ENCODE results near the gene THSD7B. TPM values are rescaled to one million over a fixed set of nuclear protein-coding genes. Genes with fewer than 3 reads are reported as not detected.

THSD7B gene
- total and polyA plus RNA-seq, 9 of the 15 experiments (the other 6 are each of a cell fraction or from before 2014, with no cell fraction given), result not detected

- H3K4me1 ChIP-seq (replicated peaks in 1 of 2; ENCODE audit: control insufficient read depth in 2 of 2, insufficient read depth in 2 of 2, low read length in 2 of 2), result no peaks in the 10 kb centered on the region
- H3K4me2 ChIP-seq (ENCODE audit: insufficient read depth, low read length), result no peak overlapping the region
- in situ Hi-C loops (cut with MboI), result no loop called here
- CTCF ChIA-PET (ENCODE audit: low intra/inter-chr PET ratio), result no interaction called here
- TF ChIP-seq SIRT6 (IDR thresholded peaks at IDR 0.05; ENCODE audit: low read depth, low read length) (no peak), HOXB6 (CRISPR knock-in tag; IDR thresholded peaks at IDR 0.05; ENCODE audit: borderline replicate concordance) (no peak), ZNF41 (CRISPR knock-in tag; conservative IDR thresholded peaks at IDR 0.05) (no peak)
- H2AFZ ChIP-seq (ENCODE audit: low read depth, low read length), result no peak overlapping the region
- DNase-seq (ENCODE audit: extremely low read depth in 1 of 4, low spot score in 3 of 4) (no peak), ATAC-seq (no peak), FAIRE-seq (no peak)
- no peak overlapping the region for H3K9ac ChIP-seq (ENCODE audit: insufficient read depth in 1 of 2, low read depth in 2 of 2, low read length in 2 of 2)
- no peaks in the 10 kb centered on the region for H4K20me1 ChIP-seq (replicated peaks; ENCODE audit: control insufficient read depth, insufficient read depth, low read length)
- WGBS (ENCODE audit: insufficient coverage, low coverage, missing lambda C conversion rate), result no CpG with 5 or more reads among the region's 1 CpG
- no peaks in the 10 kb centered on the region for H3K36me3 ChIP-seq (ENCODE audit: control insufficient read depth, insufficient read depth, low read length)
- no peaks in the 10 kb centered on the region for H3K79me2 ChIP-seq (ENCODE audit: control insufficient read depth, insufficient read depth, low read length)
- intact Hi-C loops (cut with micrococcal nuclease), result no loop called here
- no peaks in the 10 kb centered on the region for H3K9me3 ChIP-seq (replicated peaks; ENCODE audit: control insufficient read depth, insufficient read depth, low read depth, low read length)
- H3K9me1 ChIP-seq (ENCODE audit: control insufficient read depth, insufficient read depth, low read length), result no peaks in the 10 kb centered on the region
- no peaks in the 10 kb centered on the region for H3K27me3 ChIP-seq (ENCODE audit: control insufficient read depth in 2 of 2, insufficient read depth in 2 of 2, low read length in 2 of 2)
- no peak overlapping the region for H3K27ac ChIP-seq (ENCODE audit: extremely low read depth, low read depth, low read length)
- no TSS peak for BruUV-seq (replicated peaks)
- POLR2A ChIA-PET, result no interaction called here
- H3K4me3 ChIP-seq, result no peak overlapping the region
Observed at GRCh38 chr2:136844546-136844945, 79.2 kb downstream of the THSD7B start.

GRCh38 chr2:136858656-136859055 lies 93.3 kb downstream of the THSD7B start:
- 0% methylated on average over 7 of the region's 7 CpGs for WGBS (ENCODE audit: insufficient coverage, low coverage, missing lambda C conversion rate)

More at GRCh38 chr2:136858656-136859055, 93.3 kb downstream of the THSD7B start:
- Histone ChIP-seq H4K20me1 (replicated peaks; ENCODE audit: control insufficient read depth, insufficient read depth, low read length) (no peaks in the 10 kb centered on the region), H3K9ac (ENCODE audit: insufficient read depth in 1 of 2, low read depth in 2 of 2, low read length in 2 of 2) (no peak overlapping the region), H2AFZ (ENCODE audit: low read depth, low read length) (no peak overlapping the region), H3K4me2 (ENCODE audit: insufficient read depth, low read length) (no peak overlapping the region), H3K9me3 (replicated peaks; ENCODE audit: control insufficient read depth, insufficient read depth, low read depth, low read length) (no peaks in the 10 kb centered on the region), H3K79me2 (ENCODE audit: control insufficient read depth, insufficient read depth, low read length) (no peaks in the 10 kb centered on the region), H3K27me3 (ENCODE audit: control insufficient read depth in 2 of 2, insufficient read depth in 2 of 2, low read length in 2 of 2) (no peaks in the 10 kb centered on the region), H3K36me3 (ENCODE audit: control insufficient read depth, insufficient read depth, low read length) (no peaks in the 10 kb centered on the region), H3K4me3 (no peak overlapping the region), H3K4me1 (replicated peaks in 1 of 2; ENCODE audit: control insufficient read depth in 2 of 2, insufficient read depth in 2 of 2, low read length in 2 of 2) (no peaks in the 10 kb centered on the region), H3K27ac (ENCODE audit: extremely low read depth, low read depth, low read length) (no peak overlapping the region), H3K9me1 (ENCODE audit: control insufficient read depth, insufficient read depth, low read length) (no peaks in the 10 kb centered on the region)
- BruUV-seq (replicated peaks), result no TSS peak
- intact Hi-C loops (cut with micrococcal nuclease), result no loop called here
- FAIRE-seq (no peak), ATAC-seq (no peak), DNase-seq (ENCODE audit: extremely low read depth in 1 of 4, low spot score in 3 of 4) (no peak)
- CTCF ChIA-PET (ENCODE audit: low intra/inter-chr PET ratio), result no interaction called here
- TF ChIP-seq NEUROD1 (IDR thresholded peaks at IDR 0.05; ENCODE audit: borderline replicate concordance, low read depth, low read length, partially characterized antibody) (no peak), ELF1 (tag; IDR thresholded peaks at IDR 0.05) (no peak), GTF2A2 (tag; IDR thresholded peaks at IDR 0.05) (no peak), SNIP1 (IDR thresholded peaks at IDR 0.05; ENCODE audit: low read depth) (no peak), ZC3H8 (IDR thresholded peaks at IDR 0.05) (no peak), ZNF143 (CRISPR knock-in tag; IDR thresholded peaks at IDR 0.05) (no peak), BMI1 (IDR thresholded peaks at IDR 0.05; ENCODE audit: low read length) (no peak), NR4A1 (CRISPR knock-in tag; IDR thresholded peaks at IDR 0.05) (no peak), NR4A1 (tag; IDR thresholded peaks at IDR 0.05) (no peak), RBM39 (optimal IDR thresholded peaks at IDR 0.05; ENCODE audit: low read depth, low read length) (no peak)
- in situ Hi-C loops (cut with MboI), result no loop called here
- POLR2A ChIA-PET, result no interaction called here

Data from K562 (cell line).